T-helper 9 cell (primary cell): ENCODE measurements around the gene IL4I1.

ENCODE experiments used
- DNase-seq: peaks from one replicate; pipeline ENCODE4 v3.0.0-alpha.2; 2020

The IL4I1 gene

GRCh38 chr19:49894011-49894664, 2.5 kb downstream of the IL4I1 start:
- no peak for DNase-seq

- no peak for DNase-seq
Measured at GRCh38 chr19:49892716-49893115, 4.0 kb downstream of the IL4I1 start.

GRCh38 chr19:49891393-49891792, 5.3 kb downstream of the IL4I1 start:
- DNase-seq = no peak

- peak; percentile 71 for DNase-seq
Measured at GRCh38 chr19:49890349-49891311, 6.1 kb downstream of the IL4I1 start.

GRCh38 chr19:49889687-49890348, 6.9 kb downstream of the IL4I1 start:
- peak; percentile 62 for DNase-seq

- DNase-seq = no peak
Measured at GRCh38 chr19:49889038-49889686, 7.5 kb downstream of the IL4I1 start.

GRCh38 chr19:49888510-49888824, 8.2 kb downstream of the IL4I1 start:
- DNase-seq = no peak

- DNase-seq = no peak
Measured at GRCh38 chr19:49887665-49888509, 8.8 kb downstream of the IL4I1 start.

GRCh38 chr19:49887037-49887664, 9.5 kb downstream of the IL4I1 start:
- no peak for DNase-seq

- DNase-seq = no peak
Measured at GRCh38 chr19:49884760-49885159, 11.9 kb downstream of the IL4I1 start.

- no peak for DNase-seq
Measured at GRCh38 chr19:49884109-49884508, 12.6 kb downstream of the IL4I1 start.

- no peak for DNase-seq
Measured at GRCh38 chr19:49883094-49883493, 13.6 kb downstream of the IL4I1 start.

GRCh38 chr19:49882643-49883042, 14.0 kb downstream of the IL4I1 start:
- DNase-seq = no peak

- DNase-seq = no peak
Measured at GRCh38 chr19:49881672-49882394, 14.9 kb downstream of the IL4I1 start.

GRCh38 chr19:49881186-49881585, 15.5 kb downstream of the IL4I1 start:
- DNase-seq = no peak

GRCh38 chr19:49880162-49880869, 16.4 kb downstream of the IL4I1 start:
- no peak for DNase-seq

GRCh38 chr19:49879243-49879963, 17.3 kb downstream of the IL4I1 start:
- DNase-seq = no peak

- DNase-seq = no peak
Measured at GRCh38 chr19:49878744-49879070, 18.0 kb downstream of the IL4I1 start.

- DNase-seq = peak; percentile 99
Measured at GRCh38 chr19:49877879-49878743, 18.6 kb downstream of the IL4I1 start.
